ENCODE results near the gene GRM7. TPM values are rescaled to one million over a fixed set of nuclear protein-coding genes. Genes with fewer than 3 reads are reported as not detected.

The GRM7 gene
- total RNA-seq, 4 donors from 2014 or later: not detected

DNA sequence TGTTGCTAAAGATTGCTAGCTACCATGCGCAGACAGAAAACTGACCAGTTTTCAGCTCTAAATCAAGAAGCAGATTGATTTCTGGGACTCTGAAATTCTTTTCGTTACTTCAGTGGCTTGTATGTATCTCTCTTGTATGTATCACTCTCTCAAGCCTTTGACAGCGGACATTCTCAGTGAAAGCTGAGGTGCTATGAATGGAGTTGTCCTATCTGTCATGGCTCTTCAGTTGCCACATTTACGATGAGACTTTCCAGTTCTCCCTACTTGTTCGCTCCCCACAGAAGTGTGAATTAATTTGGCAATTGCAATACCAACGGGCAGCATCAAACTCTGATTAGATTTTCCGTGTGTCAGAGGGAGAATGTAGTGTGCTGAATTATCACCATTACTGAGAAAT is 432.4 kb downstream of the GRM7 start:
- no peak for ATAC-seq
- intact Hi-C loops (cut with DNase I; ENCODE audit: low total_unique reads): no loop called here

GRCh38 chr3:7305561-7305960 is 444.6 kb downstream of the GRM7 start:
- Histone ChIP-seq H3K27me3 (no peaks in the 10 kb centered on the region), H3K36me3 (no peaks in the 10 kb centered on the region), H3K9me3 (no peaks in the 10 kb centered on the region), H3K4me1 (no peaks in the 10 kb centered on the region), H3K4me3 (no peak overlapping the region), H3K27ac (no peak overlapping the region)
- TF ChIP-seq POLR2A (IDR thresholded peaks at IDR 0.05): no peak
- no peak for TF ChIP-seq CTCF (IDR thresholded peaks at IDR 0.05 in 4 of 5, conservative IDR thresholded peaks at IDR 0.05 in 1 of 5)
- intact Hi-C loops (cut with DNase I; ENCODE audit: low total_unique reads): no loop called here
- DNase-seq (no peak), ATAC-seq (no peak)
- in situ Hi-C loops (cut with MboI; ENCODE audit: low sequenced_read_pairs in 4 of 4): no loop called here

More for the DNA sequence above, 432.4 kb downstream of the GRM7 start:
- no peak overlapping the region for H3K4me3 ChIP-seq
- no peaks in the 10 kb centered on the region for H3K4me1 ChIP-seq
- TF ChIP-seq CTCF (IDR thresholded peaks at IDR 0.05 in 4 of 5, conservative IDR thresholded peaks at IDR 0.05 in 1 of 5): no peak
- no peak for TF ChIP-seq POLR2A (IDR thresholded peaks at IDR 0.05)
- in situ Hi-C loops (cut with MboI; ENCODE audit: low sequenced_read_pairs in 4 of 4): no loop called here
- no peak overlapping the region for H3K27ac ChIP-seq
- no peaks in the 10 kb centered on the region for H3K36me3 ChIP-seq
- H3K27me3 ChIP-seq: no peaks in the 10 kb centered on the region
- no peak for DNase-seq
- H3K9me3 ChIP-seq: no peaks in the 10 kb centered on the region

DNA sequence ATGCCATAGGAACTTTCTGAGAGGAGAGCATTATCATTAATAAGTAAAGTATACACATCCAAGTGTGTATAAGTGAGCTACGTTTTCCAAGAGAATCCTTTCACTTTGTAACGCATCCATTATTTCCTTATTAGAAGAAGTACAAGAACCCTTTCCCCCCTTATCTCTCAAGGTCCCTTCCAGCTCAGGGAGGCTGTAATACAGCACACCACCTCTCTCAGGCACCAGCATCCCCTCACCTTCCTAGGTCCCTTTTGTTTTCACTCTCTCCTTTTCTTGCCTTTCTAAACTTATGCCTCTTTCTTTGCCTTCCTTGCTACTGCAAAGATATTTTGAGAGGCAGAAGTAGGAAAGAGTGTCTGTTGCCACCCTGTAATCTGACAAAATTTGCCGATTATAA is 446.0 kb downstream of the GRM7 start:
- intact Hi-C loops (cut with DNase I; ENCODE audit: low total_unique reads): no loop called here
- in situ Hi-C loops (cut with MboI; ENCODE audit: low sequenced_read_pairs in 4 of 4): no loop called here
- H3K27me3 ChIP-seq: no peaks in the 10 kb centered on the region
- H3K27ac ChIP-seq: no peak overlapping the region
- H3K9me3 ChIP-seq: no peaks in the 10 kb centered on the region
- TF ChIP-seq CTCF (IDR thresholded peaks at IDR 0.05 in 4 of 5, conservative IDR thresholded peaks at IDR 0.05 in 1 of 5) (no peak), POLR2A (IDR thresholded peaks at IDR 0.05) (no peak)
- H3K36me3 ChIP-seq: no peaks in the 10 kb centered on the region
- DNase-seq: no peak
- no peak for ATAC-seq
- no peak overlapping the region for H3K4me3 ChIP-seq
- no peaks in the 10 kb centered on the region for H3K4me1 ChIP-seq

DNA sequence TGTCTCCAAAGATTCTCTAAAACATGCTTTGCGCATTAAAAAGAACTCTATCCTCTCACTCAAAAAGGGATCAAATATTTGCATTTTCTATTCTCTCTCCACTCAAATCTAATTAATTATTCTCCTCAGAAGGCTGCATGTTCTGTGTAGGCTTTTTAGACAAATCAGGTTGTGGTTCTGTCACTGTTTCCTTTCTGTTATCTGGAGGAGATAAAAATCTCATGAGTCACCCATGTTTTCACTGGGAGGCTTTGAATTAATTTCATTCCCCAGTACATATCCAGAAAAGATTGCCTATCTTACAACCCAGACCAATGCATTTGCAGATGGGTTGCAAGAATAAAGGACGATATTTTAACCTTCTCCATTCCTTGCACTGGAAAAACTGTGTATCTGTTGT is 446.5 kb downstream of the GRM7 start:
- no peaks in the 10 kb centered on the region for H3K36me3 ChIP-seq
- in situ Hi-C loops (cut with MboI; ENCODE audit: low sequenced_read_pairs in 4 of 4): no loop called here
- no peaks in the 10 kb centered on the region for H3K4me1 ChIP-seq
- ATAC-seq (no peak), DNase-seq (no peak)
- no peak overlapping the region for H3K4me3 ChIP-seq
- no peak overlapping the region for H3K27ac ChIP-seq
- TF ChIP-seq CTCF (IDR thresholded peaks at IDR 0.05 in 4 of 5, conservative IDR thresholded peaks at IDR 0.05 in 1 of 5) (no peak), POLR2A (IDR thresholded peaks at IDR 0.05) (no peak)
- H3K27me3 ChIP-seq: no peaks in the 10 kb centered on the region
- no peaks in the 10 kb centered on the region for H3K9me3 ChIP-seq
- intact Hi-C loops (cut with DNase I; ENCODE audit: low total_unique reads): no loop called here

- Histone ChIP-seq H3K9me3 (no peaks in the 10 kb centered on the region), H3K4me1 (no peaks in the 10 kb centered on the region), H3K27ac (no peak overlapping the region), H3K36me3 (no peaks in the 10 kb centered on the region), H3K27me3 (no peaks in the 10 kb centered on the region), H3K4me3 (no peak overlapping the region)
- in situ Hi-C loops (cut with MboI; ENCODE audit: low sequenced_read_pairs in 4 of 4) (no loop called here), intact Hi-C loops (cut with DNase I; ENCODE audit: low total_unique reads) (loop anchor here (10.0 kb wide), 1 partner anchor 885 kb away; no protein-coding TSS in a partner anchor)
- TF ChIP-seq CTCF (IDR thresholded peaks at IDR 0.05 in 4 of 5, conservative IDR thresholded peaks at IDR 0.05 in 1 of 5) (no peak), POLR2A (IDR thresholded peaks at IDR 0.05) (no peak)
- peak in 1 of 2 donors; percentile 12 for DNase-seq
- ATAC-seq: peak in 1 of 2 donors; percentile 23
Observed at GRCh38 chr3:7309641-7310102, 448.8 kb downstream of the GRM7 start.

Measured in gastrocnemius medialis (tissue), 4 donors.